Posterior vena cava (tissue), 2 donors: ENCODE measurements around the gene JTB. TPM values are rescaled to one million over a fixed set of nuclear protein-coding genes. Genes with fewer than 3 reads are reported as not detected.

Experiments used
- DNase-seq: peaks from one replicate; pipeline ENCODE4 v3.0.0-alpha.2; 2020; ENCODE audit warnings: low spot score
- intact Hi-C, 2 donors: fragments of 100-400 bp; cut with DNase I; formaldehyde crosslinking; loops; one replicate each; pipeline versions ENCODE4 v1.14.1 to v1.14.2; 2022 to 2023
- microRNA-seq, 2 donors: library from miRNA; unstranded; fragments of <30 nt; microRNA quantifications; one replicate each; pipeline ENCODE4 v1.2.0, GENCODE V29; 2020 to 2021; ENCODE audit warnings: borderline microRNAs expressed in 2 of 2
- total RNA-seq, 2 donors: library from RNA; stranded (reverse); fragmentation: NEBNext Ultra II Directional; extraction: Animal tissue kit (Norgen Biotek cat#: 25700); gene quantifications; one replicate each; pipeline ENCODE4 v1.2.1, GENCODE V29; 2021
- donor health status: DM: yes; HTN: yes; CAD: no.
- donor health status: DM: yes; HTN: yes; CAD: no.

JTB gene
- total RNA-seq, 2 donors from 2014 or later: 77.5 to 78.2 TPM

DNA sequence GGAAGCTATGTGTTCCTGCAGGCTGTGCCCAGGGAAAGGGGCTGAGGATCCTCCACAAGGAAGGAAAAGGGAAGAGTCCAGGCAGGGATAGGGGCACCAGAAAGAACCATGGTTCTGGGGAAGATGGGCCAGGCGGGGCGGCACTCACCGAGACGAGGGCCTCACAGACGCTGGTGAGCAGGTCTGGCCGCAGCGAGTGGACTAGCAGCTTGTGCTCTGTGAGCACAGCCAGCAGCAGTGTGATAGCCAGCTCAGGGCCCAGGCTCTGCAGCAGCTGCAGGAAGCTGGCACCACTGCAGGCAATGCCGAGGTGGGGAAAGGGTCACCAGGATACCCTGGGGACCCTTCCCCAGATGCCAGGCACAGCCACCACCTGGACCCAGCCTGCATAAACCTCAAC, 36.7 kb downstream of the JTB start:
- intact Hi-C loops: loop anchor here in 1 of 2 donors (10.0 kb wide), 1 partner anchor 146 kb away; no protein-coding TSS in a partner anchor
- DNase-seq: peak; percentile 40

DNA sequence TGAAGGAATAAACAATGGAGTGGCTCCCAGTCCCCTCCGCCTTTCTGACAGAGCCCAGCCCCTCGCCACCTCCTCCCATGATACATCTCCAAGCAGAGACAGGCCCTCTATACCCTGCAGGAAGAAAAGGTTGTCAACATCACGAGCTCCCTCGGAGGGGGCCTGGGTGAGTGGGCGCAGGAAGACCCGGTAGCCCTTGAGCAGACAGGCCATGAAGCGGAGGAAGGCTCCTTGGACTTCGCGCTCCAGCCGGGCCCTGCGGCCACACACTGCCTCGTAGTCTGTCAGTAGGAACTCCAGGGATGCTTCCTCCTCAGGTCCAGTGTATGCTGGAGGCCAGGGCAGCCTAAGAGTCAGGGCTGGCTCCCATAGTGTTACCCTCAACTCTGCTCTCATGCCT, 38.0 kb downstream of the JTB start:
- intact Hi-C loops: no loop called here
- DNase-seq: peak; percentile 72

GRCh38 chr1:153938996-153939395, 38.5 kb downstream of the JTB start:
- intact Hi-C loops: no loop called here
- peak; percentile 44 for DNase-seq

- intact Hi-C loops: no loop called here
- peak; percentile 47 for DNase-seq
These were observed 40.1 kb downstream of the JTB start for GRCh38 chr1:153937331-153937730.

DNA sequence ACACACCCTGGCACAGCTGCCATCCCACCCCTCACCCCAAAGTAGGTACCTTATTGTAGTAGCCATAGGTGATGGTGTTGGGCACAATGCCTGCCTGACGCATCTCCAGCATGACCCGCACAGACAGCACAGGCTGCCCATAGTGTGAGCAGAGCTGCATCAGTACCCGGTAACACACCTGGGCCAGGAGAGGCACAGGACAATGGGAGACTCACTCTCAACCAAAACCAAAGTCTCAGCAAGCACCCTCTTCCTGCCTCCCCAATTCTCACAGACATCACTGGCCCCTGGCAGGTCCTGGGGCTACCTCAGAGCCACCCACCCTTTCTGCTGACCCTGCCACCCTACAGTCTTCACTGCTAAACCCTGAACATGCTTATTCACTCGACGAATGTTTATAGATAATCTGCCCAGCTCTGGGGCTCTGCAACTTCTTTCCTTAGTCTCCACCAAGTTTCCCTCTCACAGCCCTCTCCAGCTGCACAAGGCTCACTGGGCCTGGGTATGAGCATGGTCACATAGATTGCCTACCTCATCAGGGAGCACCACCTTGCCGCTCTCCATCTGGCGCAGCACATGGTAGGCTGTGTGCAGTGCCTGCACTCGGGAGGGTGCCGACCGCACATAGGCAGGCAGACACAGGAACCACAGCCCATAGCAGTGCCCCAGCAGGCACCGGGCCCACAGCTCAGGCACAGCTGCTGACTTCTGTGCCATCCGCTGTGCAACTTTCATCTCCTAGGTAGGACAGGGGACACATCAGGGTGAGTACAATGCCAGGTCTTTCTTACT, 41.3 kb downstream of the JTB start:
- intact Hi-C loops: no loop called here
- DNase-seq: peak; percentile 41

DNA sequence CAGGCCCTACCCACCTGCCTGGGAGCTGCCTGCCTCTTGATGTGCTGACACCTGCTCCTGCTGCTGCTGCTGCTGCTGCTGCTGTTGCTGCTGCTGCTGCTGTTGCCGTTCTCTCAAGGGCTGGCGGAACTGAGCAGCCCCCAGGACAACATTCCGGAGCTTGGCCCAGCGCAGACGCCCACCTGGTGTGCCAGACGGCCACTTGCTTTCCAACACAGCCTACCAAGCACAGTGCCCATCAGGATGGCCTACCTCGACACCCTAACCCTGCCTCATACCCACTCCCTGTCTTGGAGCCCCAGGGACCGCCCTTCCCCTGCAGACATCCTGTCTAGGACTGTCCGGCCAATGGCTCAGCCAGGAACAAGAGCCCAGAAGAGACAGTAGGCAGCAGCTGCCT, 42.7 kb downstream of the JTB start:
- DNase-seq: no peak
- intact Hi-C loops: no loop called here

DNA sequence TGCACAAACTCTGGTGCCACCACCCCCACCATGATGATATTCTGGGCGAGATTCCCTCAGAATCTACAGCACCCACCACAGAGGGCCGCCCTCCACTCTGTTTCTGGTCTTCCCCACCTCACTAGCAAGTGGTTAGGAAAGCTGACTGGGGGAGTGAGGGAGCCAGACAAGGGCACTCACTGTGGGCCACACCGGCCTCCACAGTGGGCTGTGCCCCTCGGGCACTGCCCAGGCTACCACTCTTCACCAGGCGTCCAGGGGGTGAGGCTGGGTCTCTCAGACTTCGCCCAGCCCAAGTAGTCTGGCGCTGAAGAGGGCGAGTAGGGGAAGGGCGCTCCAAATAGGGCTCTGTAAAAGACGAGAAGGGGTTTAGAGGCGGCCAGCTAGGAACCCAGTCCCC, 43.5 kb downstream of the JTB start:
- no peak for DNase-seq
- intact Hi-C loops: no loop called here

- no peak for DNase-seq
These were observed 44.0 kb downstream of the JTB start for GRCh38 chr1:153933430-153933829.

GRCh38 chr1:153932156-153933131, 45.0 kb downstream of the JTB start:
- intact Hi-C loops: no loop called here
- DNase-seq: peak; percentile 42

More at GRCh38 chr1:153933430-153933829, 44.0 kb downstream of the JTB start:
- intact Hi-C loops: no loop called here

GRCh38 chr1:153929981-153930948, 47.2 kb downstream of the JTB start:
- DNase-seq: no peak
- intact Hi-C loops: no loop called here

DNA sequence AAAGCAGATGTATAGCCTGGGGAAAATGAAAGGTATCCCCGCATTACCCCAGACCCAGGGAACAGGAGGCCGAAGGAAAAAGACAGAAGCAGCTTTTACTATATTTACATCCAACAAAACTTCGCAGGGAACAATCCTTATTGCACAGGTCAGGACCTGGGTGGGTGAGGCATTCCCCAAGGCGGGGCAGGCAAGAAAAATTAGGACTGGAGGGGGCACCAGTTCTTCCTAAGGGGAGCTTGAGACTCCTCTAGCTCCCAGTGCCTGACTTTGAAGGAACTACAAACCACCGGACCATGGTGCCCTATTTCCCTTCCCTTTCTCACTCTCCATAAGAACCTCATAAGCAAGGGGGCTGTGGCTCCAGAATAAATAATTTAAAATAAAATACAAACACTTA, 48.0 kb downstream of the JTB start:
- intact Hi-C loops: no loop called here
- no peak for DNase-seq

- intact Hi-C loops: no loop called here
These were observed 48.6 kb downstream of the JTB start for GRCh38 chr1:153928791-153929341.

DNA sequence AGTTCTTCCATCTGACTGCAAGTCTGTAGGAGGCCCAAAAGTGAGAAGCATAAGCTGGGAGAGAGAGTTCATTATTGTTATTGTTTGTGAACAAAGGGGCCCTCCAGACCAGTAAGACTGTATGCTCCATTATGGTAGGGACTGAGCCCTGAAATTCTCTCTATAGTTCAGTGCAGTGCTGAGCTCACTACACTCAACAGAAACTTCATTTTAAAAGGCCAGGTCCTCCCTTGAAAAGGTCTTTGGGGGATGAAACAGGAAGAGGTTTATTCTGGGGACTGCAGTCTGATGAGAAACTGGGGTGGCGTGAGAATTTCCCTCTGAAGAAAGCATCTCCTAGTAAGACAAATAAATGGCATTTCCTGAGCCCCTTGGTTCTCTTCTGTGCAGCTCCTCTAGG, 49.2 kb downstream of the JTB start:
- intact Hi-C loops: no loop called here
- DNase-seq: no peak

More at GRCh38 chr1:153928791-153929341, 48.6 kb downstream of the JTB start:
- no peak for DNase-seq

DNA sequence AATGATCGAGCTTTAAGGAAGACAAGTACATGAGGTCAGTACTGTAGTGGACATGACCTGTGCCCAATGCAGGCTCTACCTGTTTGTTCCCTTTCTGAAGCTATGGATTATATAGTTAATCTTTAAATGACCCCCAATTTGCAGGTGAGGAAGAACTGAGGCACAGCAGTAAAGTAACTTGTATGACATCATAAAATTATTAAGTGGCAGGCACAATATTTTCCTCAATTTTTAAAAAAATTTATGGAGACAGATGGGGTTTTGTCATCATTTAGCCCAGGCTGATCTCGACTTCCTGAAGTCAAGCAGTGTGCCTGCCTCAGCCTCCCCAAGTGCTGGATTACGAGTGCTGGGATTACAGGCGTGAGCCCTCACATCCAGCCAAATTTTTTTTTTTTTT, 51.1 kb downstream of the JTB start:
- DNase-seq: no peak
- intact Hi-C loops: no loop called here

Small RNA genes lying within 50 kb of the gene (microRNA-seq; reads per million reads assigned to microRNA genes)
- 0.65 to 0.78 reads per million in 2 donors for gene MIR6737

Other genes starting within 250 kb of the JTB start
- 10 to 100 TPM; 41.4 to 49.0 TPM for gene INTS3, start 249.6 kb downstream of the JTB start, total RNA-seq
- gene SLC27A3, start 202.3 kb downstream of the JTB start, total RNA-seq: 10 to 100 TPM; 60.5 to 64.5 TPM
- gene GATAD2B, start 54.7 kb downstream of the JTB start, total RNA-seq: 10 to 100 TPM; 33.5 to 43.5 TPM
- gene DENND4B, start 31.0 kb downstream of the JTB start, total RNA-seq: 10 to 100 TPM; 41.7 to 47.5 TPM
- gene CRTC2, start 19.1 kb downstream of the JTB start, total RNA-seq: 10 to 100 TPM; 26.6 to 31.0 TPM
- 10 to 100 TPM; 76.5 to 79.5 TPM for gene SLC39A1, start 14.1 kb downstream of the JTB start, total RNA-seq
- 1 to 10 TPM; 3.2 to 5.3 TPM for gene CREB3L4, start 9.8 kb downstream of the JTB start, total RNA-seq
- gene RAB13, start 8.7 kb upstream of the JTB start, total RNA-seq: 100 to 1,000 TPM; 144 to 149 TPM
- gene RPS27, start 13.1 kb upstream of the JTB start, total RNA-seq: 1,000 to 10,000 TPM; 1,661 to 1,802 TPM
- gene NUP210L, start 177.4 kb upstream of the JTB start, total RNA-seq: under 1 TPM; 0.05 to 0.14 TPM
- gene TPM3, start 214.4 kb upstream of the JTB start, total RNA-seq: 100 to 1,000 TPM; 177 to 189 TPM
- gene CFAP141, start 228.7 kb upstream of the JTB start, total RNA-seq: not detected
- gene UBAP2L, start 243.3 kb upstream of the JTB start, total RNA-seq: 100 to 1,000 TPM in 1 of 2 donors, 10 to 100 TPM in 1; 94.2 to 104 TPM